ENCODE measurements around the gene S1PR4. TPM values are rescaled to one million over a fixed set of nuclear protein-coding genes. Genes with fewer than 3 reads are reported as not detected.
"Not testable (repeated sequence)": the region's sequence is repeated elsewhere in the genome, so short reads cannot be mapped to it uniquely, and the experiment has no call there.

S1PR4 gene
- polyA plus RNA-seq, 3 donors, result 1.5 to 8.3 (median 8.2) TPM

- WGBS, 3 donors, result 87 to 93% (median 91%) methylated on average over 18 of the region's 18 CpGs
- no peak overlapping the region for H3K27ac ChIP-seq (ENCODE audit: low read depth, low read length)
Measured at GRCh38 chr19:3190470-3190770, 11.9 kb downstream of the S1PR4 start.

GRCh38 chr19:3190921-3191805, 12.6 kb downstream of the S1PR4 start:
- WGBS, 3 donors, result 83 to 89% (median 84%) methylated on average over 46 of the region's 46 CpGs
- no peak overlapping the region for H3K27ac ChIP-seq (ENCODE audit: low read depth, low read length)

GRCh38 chr19:3191806-3192104, 13.2 kb downstream of the S1PR4 start:
- H3K27ac ChIP-seq (ENCODE audit: low read depth, low read length), result not testable (repeated sequence)
- 94 to 95% (median 94%) methylated on average over 12 of the region's 12 CpGs for WGBS, 3 donors

- WGBS, 3 donors, result 93 to 96% (median 94%) methylated on average over 29 to 32 of the region's 32 CpGs
- no peak overlapping the region for H3K27ac ChIP-seq (ENCODE audit: low read depth, low read length)
Measured at GRCh38 chr19:3192228-3192635, 13.7 kb downstream of the S1PR4 start.

GRCh38 chr19:3192684-3193083, 14.1 kb downstream of the S1PR4 start:
- WGBS, 3 donors, result 92 to 94% (median 93%) methylated on average over 14 of the region's 14 CpGs
- no peak overlapping the region for H3K27ac ChIP-seq (ENCODE audit: low read depth, low read length)

GRCh38 chr19:3193256-3194105, 14.9 kb downstream of the S1PR4 start:
- WGBS, 3 donors, result 76 to 90% (median 77%) methylated on average over 39 to 40 of the region's 40 CpGs

GRCh38 chr19:3194106-3195087, 15.8 kb downstream of the S1PR4 start:
- H3K27ac ChIP-seq (ENCODE audit: low read depth, low read length), result no peak overlapping the region
- WGBS, 3 donors, result 86 to 92% (median 90%) methylated on average over 17 of the region's 17 CpGs

More at GRCh38 chr19:3193256-3194105, 14.9 kb downstream of the S1PR4 start:
- no peak overlapping the region for H3K27ac ChIP-seq (ENCODE audit: low read depth, low read length)

- H3K27ac ChIP-seq (ENCODE audit: low read depth, low read length), result no peak overlapping the region
- 94 to 95% (median 94%) methylated on average over 37 to 42 of the region's 42 CpGs for WGBS, 3 donors
Measured at GRCh38 chr19:3196064-3196932, 17.7 kb downstream of the S1PR4 start.

- H3K27ac ChIP-seq (ENCODE audit: low read depth, low read length), result no peak overlapping the region
Measured at GRCh38 chr19:3196933-3197205, 18.3 kb downstream of the S1PR4 start.

GRCh38 chr19:3198901-3199700, 20.5 kb downstream of the S1PR4 start:
- no peak overlapping the region for H3K27ac ChIP-seq (ENCODE audit: low read depth, low read length)
- WGBS, 3 donors, result 92 to 93% (median 92%) methylated on average over 41 to 43 of the region's 43 CpGs

More at GRCh38 chr19:3196933-3197205, 18.3 kb downstream of the S1PR4 start:
- WGBS, 3 donors, result 89 to 94% (median 91%) methylated on average over 14 of the region's 14 CpGs

GRCh38 chr19:3201072-3201700, 22.6 kb downstream of the S1PR4 start:
- WGBS, 3 donors, result 94 to 96% (median 96%) methylated on average over 37 to 39 of the region's 39 CpGs
- H3K27ac ChIP-seq (ENCODE audit: low read depth, low read length), result no peak overlapping the region

GRCh38 chr19:3201911-3202310, 23.3 kb downstream of the S1PR4 start:
- 95 to 96% (median 96%) methylated on average over 14 of the region's 14 CpGs for WGBS, 3 donors
- H3K27ac ChIP-seq (ENCODE audit: low read depth, low read length), result no peak overlapping the region

- H3K27ac ChIP-seq (ENCODE audit: low read depth, low read length), result no peak overlapping the region
- 87 to 92% (median 88%) methylated on average over 12 of the region's 12 CpGs for WGBS, 3 donors
Measured at GRCh38 chr19:3202346-3202745, 23.8 kb downstream of the S1PR4 start.

- WGBS, 3 donors, result 90 to 95% (median 94%) methylated on average over 7 of the region's 7 CpGs
- not testable (repeated sequence) for H3K27ac ChIP-seq (ENCODE audit: low read depth, low read length)
Measured at GRCh38 chr19:3202895-3203294, 24.3 kb downstream of the S1PR4 start.

GRCh38 chr19:3203805-3204645, 25.5 kb downstream of the S1PR4 start:
- no peak overlapping the region for H3K27ac ChIP-seq (ENCODE audit: low read depth, low read length)
- 95 to 98% (median 95%) methylated on average over 38 to 43 of the region's 43 CpGs for WGBS, 3 donors

Data from adipose tissue (tissue), 3 donors.